Measurements from ENCODE around the gene CMTM8. TPM values are rescaled to one million over a fixed set of nuclear protein-coding genes. Genes with fewer than 3 reads are reported as not detected.

The CMTM8 gene
- total and polyA plus RNA-seq, 2 experiments from 2014 or later: 19.9 to 24.5 TPM

- Histone ChIP-seq H3K9me2 (ENCODE audit: insufficient read depth) (0 out of 2 replicates have a peak, but pooled peaks cover 5% of the 10 kb centered on the region), H3K79me2 (replicated peaks; ENCODE audit: insufficient read depth) (no peaks in the 10 kb centered on the region; the same call in 1 of the 2 replicates), H3K4me2 (no peak overlapping the region), H3K36me3 (ENCODE audit: insufficient read depth) (no peaks in the 10 kb centered on the region), H3K27me3 (ENCODE audit: insufficient read depth) (no peaks in the 10 kb centered on the region), H3K27ac (ENCODE audit: low read depth) (no peak overlapping the region), H2AFZ (no peak overlapping the region), H3K4me1 (ENCODE audit: insufficient read depth) (peaks cover 8% of the 10 kb centered on the region), H4K20me1 (replicated peaks; ENCODE audit: insufficient read depth) (peaks cover 2% of the 10 kb centered on the region; the same call in 1 of the 2 replicates), H3F3A (replicated peaks; ENCODE audit: low read depth) (no peaks in the 10 kb centered on the region), H3K4me3 (no peak overlapping the region)
- no peaks in the 10 kb centered on the region for H3K9me3 Mint-ChIP-seq
- no peaks in the 10 kb centered on the region for H3K36me3 Mint-ChIP-seq (ENCODE audit: low read depth)
- ATAC-seq (no peak), DNase-seq (ENCODE audit: low spot score) (no peak)
- no peak overlapping the region for H3K27ac Mint-ChIP-seq
- H3K4me1 Mint-ChIP-seq: peaks cover 19% of the 10 kb centered on the region
- peaks cover 5% of the 10 kb centered on the region for H3K27me3 Mint-ChIP-seq (ENCODE audit: insufficient read depth, low read depth, poor library complexity)
- no peak overlapping the region for H3K4me3 Mint-ChIP-seq
- no peak for TF ChIP-seq NANOG (IDR thresholded peaks at IDR 0.05; ENCODE audit: borderline replicate concordance)
Measured at GRCh38 chr3:32354362-32354778, 115.9 kb downstream of the CMTM8 start.

GRCh38 chr3:32355751-32356291 lies 117.3 kb downstream of the CMTM8 start:
- no peak for ATAC-seq
- Mint-ChIP-seq H3K27me3 (ENCODE audit: insufficient read depth, low read depth, poor library complexity) (peaks cover 7% of the 10 kb centered on the region), H3K36me3 (ENCODE audit: low read depth) (peaks cover 4% of the 10 kb centered on the region; the same call in 1 of the 3 replicates)

DNA sequence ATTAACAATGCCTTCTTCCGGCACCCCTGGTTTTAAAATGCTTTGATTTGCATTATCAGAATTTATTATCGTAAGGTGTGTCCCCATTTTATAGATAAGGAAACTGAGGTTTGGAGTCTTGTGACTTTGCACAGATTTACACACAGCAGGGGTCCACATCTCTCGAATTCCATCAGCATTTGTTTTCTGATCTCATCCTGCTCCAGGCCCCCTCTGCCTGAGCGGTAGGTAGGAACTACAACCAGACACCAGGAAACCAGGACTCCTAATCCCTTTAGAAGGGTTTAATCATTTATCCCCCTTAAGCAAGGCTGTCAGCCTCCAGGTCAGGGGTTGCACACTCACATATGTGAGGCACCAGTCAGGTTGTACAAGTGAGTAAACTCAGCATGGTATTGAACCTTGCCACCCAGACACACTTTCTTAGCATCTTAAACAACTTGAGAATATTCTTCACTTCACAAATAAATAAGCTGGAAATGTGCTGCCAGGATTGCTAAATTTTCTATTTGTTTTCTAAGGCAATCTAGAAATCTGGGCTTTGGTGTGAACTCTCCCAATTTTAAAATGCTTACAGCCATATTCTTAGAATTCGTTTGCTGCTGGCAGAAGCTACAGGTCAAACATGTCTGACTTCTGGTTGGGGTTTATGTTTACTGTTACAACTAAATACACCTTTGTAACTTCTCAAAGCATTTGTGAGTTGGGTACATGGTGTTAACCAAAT lies 121.4 kb downstream of the CMTM8 start:
- TF ChIP-seq CREB1 (CRISPR knock-in tag; IDR thresholded peaks at IDR 0.05; ENCODE audit: low read depth): 0 out of 2 replicates have a peak, but pooled peaks have one; percentile 8
- TF ChIP-seq, protein P1, sequence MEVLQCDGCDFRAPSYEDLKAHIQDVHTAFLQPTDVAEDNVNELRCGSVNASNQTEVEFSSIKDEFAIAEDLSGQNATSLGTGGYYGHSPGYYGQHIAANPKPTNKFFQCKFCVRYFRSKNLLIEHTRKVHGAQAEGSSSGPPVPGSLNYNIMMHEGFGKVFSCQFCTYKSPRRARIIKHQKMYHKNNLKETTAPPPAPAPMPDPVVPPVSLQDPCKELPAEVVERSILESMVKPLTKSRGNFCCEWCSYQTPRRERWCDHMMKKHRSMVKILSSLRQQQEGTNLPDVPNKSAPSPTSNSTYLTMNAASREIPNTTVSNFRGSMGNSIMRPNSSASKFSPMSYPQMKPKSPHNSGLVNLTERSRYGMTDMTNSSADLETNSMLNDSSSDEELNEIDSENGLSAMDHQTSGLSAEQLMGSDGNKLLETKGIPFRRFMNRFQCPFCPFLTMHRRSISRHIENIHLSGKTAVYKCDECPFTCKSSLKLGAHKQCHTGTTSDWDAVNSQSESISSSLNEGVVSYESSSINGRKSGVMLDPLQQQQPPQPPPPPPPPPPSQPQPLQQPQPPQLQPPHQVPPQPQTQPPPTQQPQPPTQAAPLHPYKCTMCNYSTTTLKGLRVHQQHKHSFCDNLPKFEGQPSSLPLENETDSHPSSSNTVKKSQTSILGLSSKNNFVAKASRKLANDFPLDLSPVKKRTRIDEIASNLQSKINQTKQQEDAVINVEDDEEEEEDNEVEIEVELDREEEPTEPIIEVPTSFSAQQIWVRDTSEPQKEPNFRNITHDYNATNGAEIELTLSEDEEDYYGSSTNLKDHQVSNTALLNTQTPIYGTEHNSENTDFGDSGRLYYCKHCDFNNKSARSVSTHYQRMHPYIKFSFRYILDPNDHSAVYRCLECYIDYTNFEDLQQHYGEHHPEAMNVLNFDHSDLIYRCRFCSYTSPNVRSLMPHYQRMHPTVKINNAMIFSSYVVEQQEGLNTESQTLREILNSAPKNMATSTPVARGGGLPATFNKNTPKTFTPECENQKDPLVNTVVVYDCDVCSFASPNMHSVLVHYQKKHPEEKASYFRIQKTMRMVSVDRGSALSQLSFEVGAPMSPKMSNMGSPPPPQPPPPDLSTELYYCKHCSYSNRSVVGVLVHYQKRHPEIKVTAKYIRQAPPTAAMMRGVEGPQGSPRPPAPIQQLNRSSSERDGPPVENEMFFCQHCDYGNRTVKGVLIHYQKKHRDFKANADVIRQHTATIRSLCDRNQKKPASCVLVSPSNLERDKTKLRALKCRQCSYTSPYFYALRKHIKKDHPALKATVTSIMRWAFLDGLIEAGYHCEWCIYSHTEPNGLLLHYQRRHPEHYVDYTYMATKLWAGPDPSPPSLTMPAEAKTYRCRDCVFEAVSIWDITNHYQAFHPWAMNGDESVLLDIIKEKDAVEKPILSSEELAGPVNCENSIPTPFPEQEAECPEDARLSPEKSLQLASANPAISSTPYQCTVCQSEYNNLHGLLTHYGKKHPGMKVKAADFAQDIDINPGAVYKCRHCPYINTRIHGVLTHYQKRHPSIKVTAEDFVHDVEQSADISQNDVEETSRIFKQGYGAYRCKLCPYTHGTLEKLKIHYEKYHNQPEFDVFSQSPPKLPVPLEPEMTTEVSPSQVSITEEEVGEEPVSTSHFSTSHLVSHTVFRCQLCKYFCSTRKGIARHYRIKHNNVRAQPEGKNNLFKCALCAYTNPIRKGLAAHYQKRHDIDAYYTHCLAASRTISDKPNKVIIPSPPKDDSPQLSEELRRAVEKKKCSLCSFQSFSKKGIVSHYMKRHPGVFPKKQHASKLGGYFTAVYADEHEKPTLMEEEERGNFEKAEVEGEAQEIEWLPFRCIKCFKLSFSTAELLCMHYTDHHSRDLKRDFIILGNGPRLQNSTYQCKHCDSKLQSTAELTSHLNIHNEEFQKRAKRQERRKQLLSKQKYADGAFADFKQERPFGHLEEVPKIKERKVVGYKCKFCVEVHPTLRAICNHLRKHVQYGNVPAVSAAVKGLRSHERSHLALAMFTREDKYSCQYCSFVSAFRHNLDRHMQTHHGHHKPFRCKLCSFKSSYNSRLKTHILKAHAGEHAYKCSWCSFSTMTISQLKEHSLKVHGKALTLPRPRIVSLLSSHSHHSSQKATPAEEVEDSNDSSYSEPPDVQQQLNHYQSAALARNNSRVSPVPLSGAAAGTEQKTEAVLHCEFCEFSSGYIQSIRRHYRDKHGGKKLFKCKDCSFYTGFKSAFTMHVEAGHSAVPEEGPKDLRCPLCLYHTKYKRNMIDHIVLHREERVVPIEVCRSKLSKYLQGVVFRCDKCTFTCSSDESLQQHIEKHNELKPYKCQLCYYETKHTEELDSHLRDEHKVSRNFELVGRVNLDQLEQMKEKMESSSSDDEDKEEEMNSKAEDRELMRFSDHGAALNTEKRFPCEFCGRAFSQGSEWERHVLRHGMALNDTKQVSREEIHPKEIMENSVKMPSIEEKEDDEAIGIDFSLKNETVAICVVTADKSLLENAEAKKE (CRISPR knock-in tag; IDR thresholded peaks at IDR 0.05): no peak
- ATAC-seq (peak; percentile 79), DNase-seq (ENCODE audit: low spot score) (peak; percentile 80)
- no peaks in the 10 kb centered on the region for H3K36me3 ChIP-seq (ENCODE audit: insufficient read depth)
- peak overlapping the region; percentile 33 for H3K4me2 ChIP-seq
- no peak overlapping the region for H2AFZ ChIP-seq
- H3K27me3 Mint-ChIP-seq (ENCODE audit: insufficient read depth, low read depth, poor library complexity): peaks cover 4% of the 10 kb centered on the region
- peak overlapping the region; percentile 33; the same call in 1 of the 2 replicates for H3K27ac Mint-ChIP-seq
- H3K9me2 ChIP-seq (ENCODE audit: insufficient read depth): 0 out of 2 replicates have a peak, but pooled peaks cover 5% of the 10 kb centered on the region
- no peak overlapping the region; the same call in 2 of the 3 replicates for H3K4me3 Mint-ChIP-seq
- no peaks in the 10 kb centered on the region for H3K27me3 ChIP-seq (ENCODE audit: insufficient read depth)
- H3K4me1 Mint-ChIP-seq: peaks cover 15% of the 10 kb centered on the region
- peak overlapping the region; percentile 48 for H3K27ac ChIP-seq (ENCODE audit: low read depth)
- no peaks in the 10 kb centered on the region for H4K20me1 ChIP-seq (replicated peaks; ENCODE audit: insufficient read depth)
- H3K4me3 ChIP-seq: no peak overlapping the region
- no peaks in the 10 kb centered on the region for H3F3A ChIP-seq (replicated peaks; ENCODE audit: low read depth)
- peaks cover 3% of the 10 kb centered on the region for H3K4me1 ChIP-seq (ENCODE audit: insufficient read depth)
- H3K9me3 Mint-ChIP-seq: no peaks in the 10 kb centered on the region
- H3K36me3 Mint-ChIP-seq (ENCODE audit: low read depth): peaks cover 4% of the 10 kb centered on the region; the same call in 1 of the 3 replicates
- no peaks in the 10 kb centered on the region for H3K79me2 ChIP-seq (replicated peaks; ENCODE audit: insufficient read depth)

More at GRCh38 chr3:32355751-32356291, 117.3 kb downstream of the CMTM8 start:
- Histone ChIP-seq H3K79me2 (replicated peaks; ENCODE audit: insufficient read depth) (no peaks in the 10 kb centered on the region), H3K4me3 (no peak overlapping the region), H3K27me3 (ENCODE audit: insufficient read depth) (no peaks in the 10 kb centered on the region), H3K4me2 (no peak overlapping the region), H3K27ac (ENCODE audit: low read depth) (no peak overlapping the region), H2AFZ (no peak overlapping the region), H3K9me2 (ENCODE audit: insufficient read depth) (0 out of 2 replicates have a peak, but pooled peaks cover 5% of the 10 kb centered on the region), H4K20me1 (replicated peaks; ENCODE audit: insufficient read depth) (peaks cover 2% of the 10 kb centered on the region; the same call in 1 of the 2 replicates), H3K36me3 (ENCODE audit: insufficient read depth) (no peaks in the 10 kb centered on the region), H3K4me1 (ENCODE audit: insufficient read depth) (peaks cover 8% of the 10 kb centered on the region), H3F3A (replicated peaks; ENCODE audit: low read depth) (no peaks in the 10 kb centered on the region)
- Mint-ChIP-seq H3K27ac (no peak overlapping the region), H3K9me3 (no peaks in the 10 kb centered on the region), H3K4me1 (peaks cover 18% of the 10 kb centered on the region), H3K4me3 (no peak overlapping the region)
- TF ChIP-seq STAT1 (IDR thresholded peaks at IDR 0.05; ENCODE audit: unreplicated experiment): no peak
- no peak for DNase-seq (ENCODE audit: low spot score)
